SKM-1 treated with dmso at 0.1 percent for 144 hours (cell line): ENCODE measurements around the gene FZR1.
"Not testable (repeated sequence)": the region's sequence is repeated elsewhere in the genome, so short reads cannot be mapped to it uniquely, and the experiment has no call there.

Experiments used
- DNase-seq: peaks from one replicate; lab custom pipeline; 2025; ENCODE audit not compliant: unreplicated experiment; lab: John Stamatoyannopoulos, UW

Gene FZR1

DNA sequence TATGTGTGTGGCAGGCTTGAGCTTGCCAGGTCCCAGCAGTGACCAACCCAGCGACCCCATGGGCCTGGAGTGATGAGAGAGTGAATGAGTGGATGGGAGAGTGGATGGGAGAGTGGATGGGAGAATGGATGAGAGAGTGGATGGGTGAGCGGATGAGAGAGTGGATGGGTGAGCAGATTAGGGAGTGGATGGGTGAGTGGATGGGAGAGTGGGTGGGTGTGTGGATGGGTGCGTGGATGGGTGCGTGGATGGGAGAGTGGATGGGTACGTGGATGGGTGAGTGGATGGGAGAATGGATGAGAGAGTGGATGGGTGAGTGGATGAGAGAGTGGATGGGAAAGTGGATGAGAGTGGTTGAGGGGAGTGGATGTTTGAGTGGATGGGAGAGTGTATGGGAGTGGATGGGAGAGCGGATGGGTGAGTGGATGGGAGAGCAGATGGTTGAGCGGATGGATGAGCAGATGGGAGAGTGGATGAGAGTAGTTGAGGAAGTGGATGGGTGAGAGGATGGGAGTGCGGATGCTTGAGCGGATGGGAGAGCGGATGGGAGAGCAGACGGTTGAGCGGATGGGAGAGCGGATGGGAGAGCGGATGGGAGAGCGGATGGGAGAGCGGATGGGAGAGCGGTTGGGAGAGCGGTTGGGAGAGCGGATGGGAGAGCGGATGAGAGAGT is 22.6 kb downstream of the FZR1 start:
- no peak for DNase-seq

DNA sequence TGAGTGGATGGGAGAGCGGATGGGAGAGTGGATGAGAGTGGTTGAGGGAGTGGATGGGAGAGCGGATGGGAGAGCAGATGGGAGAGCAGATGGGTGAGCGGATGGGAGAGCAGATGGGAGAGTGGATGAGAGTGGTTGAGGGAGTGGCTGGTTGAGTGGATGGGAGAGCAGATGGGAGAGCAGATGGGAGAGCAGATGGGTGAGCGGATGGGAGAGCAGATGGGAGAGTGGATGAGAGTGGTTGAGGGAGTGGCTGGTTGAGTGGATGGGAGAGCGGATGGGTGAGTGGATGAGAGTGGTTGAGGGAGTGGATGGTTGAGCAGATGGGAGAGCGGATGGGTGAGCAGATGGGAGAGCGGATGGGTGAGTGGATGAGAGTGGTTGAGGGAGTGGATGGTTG is 23.2 kb downstream of the FZR1 start:
- not testable (repeated sequence) for DNase-seq

DNA sequence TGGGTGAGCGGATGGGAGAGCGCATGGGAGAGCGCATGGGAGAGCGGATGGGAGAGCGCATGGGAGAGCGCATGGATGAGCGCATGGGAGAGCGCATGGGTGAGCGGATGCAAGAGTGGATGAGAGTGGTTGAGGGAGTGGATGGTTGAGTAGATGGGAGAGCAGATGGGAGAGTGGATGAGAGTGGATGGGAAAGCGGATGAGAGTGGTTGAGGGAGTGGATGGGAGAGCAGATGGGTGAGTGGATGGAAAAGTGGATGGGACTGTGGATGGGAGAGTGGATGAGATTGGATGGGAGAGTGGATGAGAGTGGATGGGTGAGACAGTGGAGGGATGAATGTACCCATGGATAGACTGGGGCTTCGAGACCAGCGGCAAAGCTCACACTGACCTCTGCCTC is 24.3 kb downstream of the FZR1 start:
- no peak for DNase-seq

DNA sequence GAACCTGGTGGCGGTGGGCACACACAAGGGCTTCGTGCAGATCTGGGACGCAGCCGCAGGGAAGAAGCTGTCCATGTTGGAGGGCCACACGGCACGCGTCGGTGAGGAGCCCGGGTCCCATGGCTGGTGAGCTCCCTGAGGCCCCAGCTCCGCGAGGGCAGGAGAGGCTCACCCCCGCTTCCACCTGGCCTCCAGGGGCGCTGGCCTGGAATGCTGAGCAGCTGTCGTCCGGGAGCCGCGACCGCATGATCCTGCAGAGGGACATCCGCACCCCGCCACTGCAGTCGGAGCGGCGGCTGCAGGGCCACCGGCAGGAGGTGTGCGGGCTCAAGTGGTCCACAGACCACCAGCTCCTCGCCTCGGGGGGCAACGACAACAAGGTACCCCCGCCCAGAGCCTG is 25.6 kb downstream of the FZR1 start:
- DNase-seq = no peak

DNA sequence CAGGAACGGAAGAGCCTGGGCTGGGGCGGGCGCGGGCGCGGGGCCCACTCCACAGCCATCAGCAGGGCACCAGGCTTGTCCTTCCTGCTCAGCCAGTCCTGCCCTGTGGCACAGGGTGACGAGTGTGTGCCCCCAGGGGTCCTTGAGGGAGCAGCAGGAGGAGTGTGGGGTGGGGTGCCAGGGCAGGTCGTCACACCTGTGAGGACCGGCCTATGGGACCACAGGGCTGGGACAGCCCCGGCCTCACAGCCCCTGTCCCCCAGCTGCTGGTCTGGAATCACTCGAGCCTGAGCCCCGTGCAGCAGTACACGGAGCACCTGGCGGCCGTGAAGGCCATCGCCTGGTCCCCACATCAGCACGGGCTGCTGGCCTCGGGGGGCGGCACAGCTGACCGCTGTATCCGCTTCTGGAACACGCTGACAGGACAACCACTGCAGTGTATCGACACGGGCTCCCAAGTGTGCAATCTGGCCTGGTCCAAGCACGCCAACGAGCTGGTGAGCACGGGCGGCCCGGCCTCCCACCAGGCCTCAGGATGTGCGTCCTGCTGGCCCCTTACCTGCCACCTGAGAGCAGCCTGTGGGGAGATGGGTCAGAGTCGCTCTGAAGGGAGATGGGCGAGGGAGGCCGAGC is 26.2 kb downstream of the FZR1 start:
- no peak for DNase-seq

DNA sequence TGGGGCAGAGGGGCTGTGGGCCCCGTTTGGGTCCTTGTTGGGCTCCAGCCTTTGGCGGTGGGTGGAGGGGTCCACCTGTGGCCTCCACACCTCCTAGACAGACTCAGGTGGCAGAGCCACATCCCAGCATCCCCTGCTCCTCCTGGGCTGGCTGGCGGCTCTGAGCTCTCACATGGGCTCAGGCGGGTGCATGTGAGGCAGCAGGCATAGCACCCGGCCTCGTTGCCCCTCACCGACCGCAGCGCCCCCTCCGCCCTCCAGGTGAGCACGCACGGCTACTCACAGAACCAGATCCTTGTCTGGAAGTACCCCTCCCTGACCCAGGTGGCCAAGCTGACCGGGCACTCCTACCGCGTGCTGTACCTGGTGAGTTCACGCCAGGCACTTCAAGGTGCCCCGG is 26.9 kb downstream of the FZR1 start:
- no peak for DNase-seq

DNA sequence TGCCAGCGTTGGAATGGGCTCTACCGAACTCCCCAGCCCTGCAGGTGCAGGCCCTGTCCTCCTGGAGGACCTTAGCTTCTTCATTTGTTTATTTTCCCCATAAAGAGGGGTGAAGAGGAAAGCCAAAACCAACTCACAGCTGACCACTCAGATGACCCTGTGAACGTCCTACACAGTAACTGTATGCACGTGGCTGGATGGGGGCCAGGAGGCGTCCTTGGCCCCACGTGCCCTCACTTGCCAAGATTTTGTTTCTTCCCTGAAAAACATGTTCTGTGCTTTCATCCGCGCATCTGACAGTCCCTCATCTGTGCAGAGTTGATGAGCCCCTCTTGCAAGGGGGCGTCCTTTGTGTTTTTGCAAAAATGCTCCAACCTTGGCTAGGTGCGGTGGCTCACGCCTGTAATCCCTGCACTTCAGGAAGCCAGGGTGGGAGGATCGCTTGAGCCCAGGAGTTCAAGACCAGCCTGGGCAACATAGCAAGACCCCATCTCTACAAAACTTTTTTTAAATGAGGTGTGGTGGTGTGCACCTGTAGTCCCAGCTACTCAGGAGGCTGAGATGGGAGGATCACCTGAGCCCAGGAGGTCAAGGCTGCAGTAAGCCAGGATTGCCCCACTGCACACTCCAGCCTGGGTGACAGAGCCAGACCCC is 27.6 kb downstream of the FZR1 start:
- no peak for DNase-seq

DNA sequence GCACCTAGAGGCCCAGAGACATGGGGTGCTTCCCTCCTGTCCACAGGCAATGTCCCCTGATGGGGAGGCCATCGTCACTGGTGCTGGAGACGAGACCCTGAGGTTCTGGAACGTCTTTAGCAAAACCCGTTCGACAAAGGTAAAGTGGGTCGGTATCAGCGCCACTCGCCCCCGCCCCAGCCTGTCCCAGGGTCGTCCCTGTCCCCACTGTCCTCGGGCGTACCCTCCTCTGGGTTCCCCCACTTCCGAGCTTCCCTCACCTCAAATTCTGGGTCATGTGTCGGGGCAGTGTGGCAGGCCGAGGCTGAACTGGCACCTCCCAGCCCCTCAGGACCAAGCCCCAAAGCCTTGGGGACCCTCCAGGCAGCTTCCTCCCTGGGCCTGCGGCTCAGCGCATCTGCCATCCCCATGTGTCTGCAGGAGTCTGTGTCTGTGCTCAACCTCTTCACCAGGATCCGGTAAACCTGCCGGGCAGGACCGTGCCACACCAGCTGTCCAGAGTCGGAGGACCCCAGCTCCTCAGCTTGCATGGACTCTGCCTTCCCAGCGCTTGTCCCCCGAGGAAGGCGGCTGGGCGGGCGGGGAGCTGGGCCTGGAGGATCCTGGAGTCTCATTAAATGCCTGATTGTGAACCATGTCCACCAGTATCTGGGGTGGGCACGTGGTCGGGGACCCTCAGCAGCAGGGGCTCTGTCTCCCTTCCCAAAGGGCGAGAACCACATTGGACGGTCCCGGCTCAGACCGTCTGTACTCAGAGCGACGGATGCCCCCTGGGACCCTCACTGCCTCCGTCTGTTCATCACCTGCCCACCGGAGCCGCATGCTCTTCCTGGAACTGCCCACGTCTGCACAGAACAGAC is 28.5 kb downstream of the FZR1 start:
- DNase-seq = no peak

DNA sequence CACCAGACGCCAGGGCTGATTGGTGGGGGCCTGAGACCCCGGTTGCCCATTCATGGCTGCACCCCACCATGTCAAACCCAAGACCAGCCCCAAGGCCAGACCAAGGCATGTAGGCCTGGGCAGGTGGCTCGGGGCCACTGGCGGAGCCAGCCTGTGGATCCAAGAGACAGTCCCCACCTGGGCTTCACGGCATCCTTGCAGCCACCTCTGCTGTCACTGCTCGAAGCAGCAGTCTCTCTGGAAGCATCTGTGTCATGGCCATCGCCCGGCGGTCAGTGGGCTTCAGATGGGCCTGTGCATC is 29.1 kb downstream of the FZR1 start:
- DNase-seq = no peak

DNA sequence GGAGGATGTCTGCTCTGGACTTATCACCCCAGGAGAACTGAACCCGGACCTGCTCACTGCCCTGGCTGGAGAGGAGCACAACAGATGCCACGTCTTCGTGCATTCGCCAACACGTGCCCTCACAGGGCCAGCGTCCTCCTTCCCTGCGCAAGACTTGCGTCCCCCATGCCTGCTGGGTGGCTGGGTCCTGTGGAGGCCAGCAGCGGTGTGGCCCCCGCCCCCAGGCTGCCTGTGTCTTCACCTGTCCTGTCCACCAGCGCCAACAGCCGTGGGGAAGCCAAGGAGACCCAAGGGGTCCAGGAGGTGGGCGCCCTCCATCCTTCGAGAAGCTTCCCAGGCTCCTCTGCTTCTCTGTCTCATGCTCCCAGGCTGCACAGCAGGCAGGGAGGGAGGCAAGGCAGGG is 29.5 kb downstream of the FZR1 start:
- no peak for DNase-seq

DNA sequence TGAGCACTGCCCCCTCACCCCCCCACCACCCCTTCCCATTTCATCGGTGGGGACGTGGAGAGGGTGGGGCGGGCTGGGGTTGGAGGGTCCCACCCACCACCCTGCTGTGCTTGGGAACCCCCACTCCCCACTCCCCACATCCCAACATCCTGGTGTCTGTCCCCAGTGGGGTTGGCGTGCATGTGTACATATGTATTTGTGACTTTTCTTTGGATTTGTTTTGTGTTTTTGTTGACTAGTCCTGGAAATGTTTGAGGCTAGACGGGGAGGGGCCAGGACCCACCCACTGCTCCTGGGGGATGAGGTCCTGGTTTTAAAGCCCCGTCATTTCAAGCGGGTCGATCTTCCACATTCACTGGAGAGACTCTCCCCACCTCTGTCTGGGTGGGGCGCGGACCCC is 29.9 kb downstream of the FZR1 start:
- no peak for DNase-seq

DNA sequence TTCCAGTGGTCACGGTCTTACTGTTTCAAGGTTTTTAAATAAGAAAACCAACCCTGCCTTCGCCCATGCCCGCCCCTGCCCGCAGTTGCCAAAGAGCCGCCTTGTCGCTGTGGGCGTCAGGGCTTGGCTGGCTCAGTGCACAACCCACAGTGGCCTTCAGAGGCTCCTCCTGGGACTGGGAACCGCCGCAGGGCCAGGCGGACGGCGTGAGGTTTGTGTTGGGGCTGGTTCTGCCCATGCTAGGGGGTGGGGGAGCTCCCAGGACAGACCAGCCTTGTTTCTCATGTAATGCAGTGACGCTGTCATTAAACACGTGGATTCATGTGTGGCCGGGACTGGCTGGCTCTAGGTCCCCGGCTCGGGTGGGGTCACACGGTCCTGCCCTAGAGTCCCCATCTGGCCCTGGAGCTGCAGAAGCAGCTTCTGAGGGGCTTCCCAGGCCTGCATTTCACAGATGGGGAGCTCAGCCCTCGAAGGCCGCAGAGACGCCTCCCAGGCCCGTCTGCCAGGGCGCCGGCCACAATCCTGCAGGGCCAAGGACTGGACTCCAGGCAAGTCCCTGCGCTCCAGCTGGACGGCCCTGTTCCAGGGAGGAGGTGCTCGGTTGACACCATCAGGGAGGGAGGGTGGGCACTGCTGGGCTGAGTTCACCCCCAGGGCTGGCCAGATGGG is 30.5 kb downstream of the FZR1 start:
- DNase-seq = no peak

DNA sequence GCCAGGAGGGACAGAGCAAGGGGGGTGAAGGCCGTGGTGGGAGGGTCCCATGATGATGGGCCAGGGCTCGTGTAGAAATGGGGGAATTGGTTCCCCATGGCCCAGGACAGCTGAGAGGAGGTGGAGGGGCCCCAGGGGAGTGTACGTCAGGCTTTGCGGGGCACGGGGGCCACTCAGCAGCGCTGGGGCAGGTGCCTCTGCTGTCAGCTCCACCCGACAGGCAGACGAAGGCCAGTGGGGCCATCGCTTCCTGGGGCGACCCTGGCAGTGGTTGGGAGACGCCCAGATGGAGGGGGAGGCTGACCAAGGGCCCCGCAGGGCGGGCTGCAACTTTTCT is 31.0 kb downstream of the FZR1 start:
- no peak for DNase-seq

DNA sequence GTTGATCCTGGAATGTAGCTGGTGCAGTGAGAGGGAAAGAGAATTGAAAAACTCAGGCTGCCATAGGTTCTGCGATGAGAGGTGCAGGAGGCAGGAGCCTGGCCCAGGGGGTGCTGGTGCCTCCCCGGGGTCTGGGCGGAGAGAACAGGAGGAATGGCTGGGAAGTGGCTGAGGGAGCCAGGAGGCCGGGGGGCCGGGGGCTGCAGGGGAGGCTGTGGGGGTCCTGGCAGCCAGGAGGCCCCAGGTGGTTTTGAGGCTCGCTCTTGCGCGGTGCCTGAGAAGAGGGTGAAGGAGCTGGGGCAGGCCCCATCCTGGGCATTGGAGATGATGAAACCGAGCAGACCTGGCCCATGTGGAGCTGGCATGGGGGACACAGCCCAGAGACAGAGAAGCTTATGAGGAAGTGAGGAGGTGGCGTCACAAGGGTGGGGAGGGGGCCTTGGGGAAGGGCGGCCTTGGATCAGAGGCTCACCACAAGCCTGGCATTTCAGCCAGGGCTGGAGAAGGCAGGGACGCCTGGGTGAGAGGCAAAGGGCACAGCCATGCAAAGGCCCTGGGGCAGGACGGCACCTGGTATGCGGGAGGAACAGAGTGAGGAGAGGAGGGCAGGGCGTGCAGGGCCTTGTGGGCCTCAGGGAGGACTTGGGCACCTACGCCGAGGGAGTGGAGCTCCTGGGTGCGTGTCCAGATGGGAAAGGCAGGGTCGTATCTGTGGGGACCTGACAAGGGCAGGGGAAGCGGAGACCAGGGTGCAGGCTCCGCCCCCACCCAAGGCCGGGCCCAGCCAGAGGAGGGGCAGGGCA is 31.5 kb downstream of the FZR1 start:
- DNase-seq = peak; percentile 34

DNA sequence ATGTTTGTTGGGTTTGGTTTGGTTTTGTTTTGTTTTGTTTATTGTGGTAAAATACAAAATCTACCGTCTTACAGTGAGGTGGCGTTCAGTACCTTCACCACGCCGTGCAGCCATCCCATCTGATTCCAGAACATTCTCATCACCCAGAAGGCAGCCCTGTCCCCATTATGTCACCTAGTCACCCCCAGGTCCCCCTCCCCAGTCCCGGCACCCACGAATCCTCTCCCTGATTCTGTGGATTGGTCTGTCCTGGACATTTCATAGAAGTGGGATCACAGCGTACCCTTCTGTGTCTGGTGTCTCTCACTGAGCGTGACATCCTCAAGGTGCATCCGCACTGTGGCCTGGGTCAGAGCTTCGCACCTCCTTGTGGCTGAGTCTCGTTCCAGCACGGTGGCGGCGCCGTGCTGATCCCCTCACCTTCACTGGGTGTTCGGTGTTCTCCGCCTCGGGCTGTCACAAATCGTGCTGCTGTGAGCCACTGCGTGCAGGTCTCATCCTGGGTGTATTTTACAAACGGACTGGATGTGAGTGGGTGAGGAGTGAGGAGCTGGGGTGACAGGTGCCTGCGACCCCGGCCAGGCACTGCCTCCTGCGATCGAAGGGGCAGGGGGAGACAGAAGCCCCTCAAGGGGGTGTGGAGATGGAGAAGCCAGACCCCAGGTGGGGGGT is 32.3 kb downstream of the FZR1 start:
- DNase-seq = no peak

DNA sequence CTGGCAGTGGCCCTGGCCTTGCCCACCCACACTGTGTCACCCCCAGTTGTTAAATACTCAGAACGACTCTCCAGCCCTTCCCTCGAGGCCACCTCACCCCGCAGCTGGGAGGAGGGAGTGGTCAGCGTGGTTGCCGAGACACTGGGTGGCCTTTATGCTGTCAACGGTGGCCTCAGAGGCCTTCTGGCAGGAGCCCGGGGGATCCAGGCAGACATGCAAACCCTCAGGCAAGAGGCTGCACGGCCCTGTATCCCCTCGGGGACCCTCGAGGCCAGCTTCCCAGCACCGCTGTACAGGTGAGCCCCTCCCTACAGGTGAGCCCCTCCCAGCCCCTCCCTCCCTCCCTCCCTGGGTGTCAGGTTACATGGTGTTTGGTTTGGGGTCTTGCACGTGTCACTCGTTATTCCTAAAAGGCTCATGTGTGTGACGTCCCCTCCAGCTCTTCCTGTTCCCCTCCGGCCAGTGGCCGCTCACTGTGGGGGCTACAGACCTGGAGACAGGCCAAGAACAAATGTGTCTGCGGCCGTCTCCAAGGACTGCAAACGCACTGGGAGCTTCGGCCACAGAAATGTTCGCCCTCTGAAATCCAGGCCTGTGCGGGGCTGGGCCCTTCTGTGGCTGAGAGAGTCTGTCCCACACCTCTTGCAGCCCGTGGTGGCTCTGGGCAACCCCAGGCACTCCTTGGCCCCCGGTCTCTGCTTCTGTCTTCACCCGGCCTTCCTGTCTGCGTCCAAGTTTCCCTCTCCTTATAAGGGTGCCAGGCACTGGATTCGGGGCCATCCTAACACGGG is 33.0 kb downstream of the FZR1 start, which contains the start of gene TEKTIP1:
Gene TEKTIP1, plus strand, starts transcription at position 210 of the 791 bp plus-strand sequence. Its CDS starts 4 bp downstream, at position 214.
- DNase-seq = no peak

DNA sequence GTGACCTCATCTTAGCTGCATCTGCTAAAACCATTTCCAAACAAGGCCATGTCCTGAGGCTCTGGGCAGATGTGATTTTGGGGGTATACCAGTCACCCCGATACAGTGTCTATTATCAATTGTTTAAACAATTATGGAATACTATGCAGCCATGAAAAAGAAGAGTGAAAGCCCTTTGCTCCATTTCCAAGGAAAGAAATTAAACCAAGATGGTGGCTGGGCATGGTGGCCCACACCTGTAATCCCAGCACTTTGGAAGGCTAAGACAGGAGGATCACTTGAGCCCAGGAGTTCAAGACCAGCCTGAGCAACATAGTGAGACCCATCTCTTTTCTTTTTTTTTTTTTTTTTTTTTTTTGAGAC is 33.6 kb downstream of the FZR1 start:
- no peak for DNase-seq

DNA sequence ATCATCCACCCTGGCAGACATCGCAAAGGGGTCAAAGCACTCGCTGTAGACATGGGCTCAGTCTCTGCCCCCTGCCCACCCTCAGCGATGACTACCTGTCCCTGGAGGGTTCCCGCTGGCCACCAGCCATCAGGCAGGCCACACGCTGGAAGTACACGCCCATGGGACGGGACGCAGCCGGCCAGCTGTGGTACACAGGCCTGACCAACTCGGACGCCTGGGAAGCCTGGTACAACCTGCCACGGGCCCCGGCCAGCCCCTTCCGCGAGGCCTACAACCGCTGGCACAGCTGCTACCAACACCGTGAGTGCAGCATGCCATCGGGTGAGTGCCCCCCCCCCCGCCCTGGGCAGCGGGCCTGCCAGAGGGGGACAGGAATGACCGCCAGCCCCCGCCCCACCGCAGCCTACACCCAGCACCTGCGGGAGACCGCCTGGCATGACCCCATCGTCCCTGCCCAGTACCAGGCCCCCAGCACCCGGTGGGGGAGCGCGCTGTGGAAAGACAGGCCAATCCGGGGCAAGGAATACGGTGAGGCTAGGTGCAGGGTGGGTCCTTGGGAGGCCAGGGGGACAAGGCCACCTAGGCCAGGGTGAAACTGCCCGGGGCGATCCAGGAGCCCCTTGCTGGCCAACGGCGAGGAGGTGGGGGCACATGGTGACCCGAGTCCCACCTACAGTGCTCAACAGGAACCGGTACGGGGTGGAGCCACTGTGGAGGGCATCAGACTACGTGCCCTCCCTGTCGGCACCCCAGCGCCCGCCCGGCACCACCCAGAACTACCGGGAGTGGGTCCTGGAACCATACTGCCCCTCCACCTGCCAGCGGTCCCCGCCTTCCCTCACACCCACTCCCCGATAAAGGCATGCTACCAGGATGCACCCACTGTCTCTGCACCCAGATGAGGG is 37.3 kb downstream of the FZR1 start:
- no peak for DNase-seq
